CD14-positive monocyte (primary cell): Measurements from ENCODE around the gene ADAMTS9. TPM values are rescaled to one million over a fixed set of nuclear protein-coding genes. Genes with fewer than 3 reads are reported as not detected.

Experiments
- DNase-seq, 3 donors: peaks; one replicate each; pipeline ENCODE4 v3.0.0-alpha.2; 2011 to 2022
- H2AFZ ChIP-seq: 2 replicates; pipeline ENCODE4 v1.6.0; 2012; ENCODE audit warnings: mild to moderate bottlenecking, low read depth, low read length, inconsistent platforms; ENCODE audit not compliant: insufficient read depth, poor library complexity, severe bottlenecking
- H3K27ac ChIP-seq, 2 donors: 1 replicate in 1 of 2; 2 replicates in 1 of 2; pipeline ENCODE4 v1.5.1; 2012 to 2013; ENCODE audit warnings: low read length in 2 of 2, control low read depth in 1 of 2, inconsistent platforms in 1 of 2, low read depth in 1 of 2, mild to moderate bottlenecking in 1 of 2
- H3K27me3 ChIP-seq, 2 donors: one replicate each; pipeline versions ENCODE4 v1.6.0 to v1.6.1; 2011 to 2013; ENCODE audit warnings: low read length in 2 of 2; ENCODE audit not compliant: control insufficient read depth in 2 of 2, insufficient read depth in 2 of 2
- H3K36me3 ChIP-seq, 2 donors: replicated peaks in 1 of 2; 1 replicate in 1 of 2; 2 replicates in 1 of 2; pipeline versions ENCODE4 v1.5.1 to v1.6.1; 2012 to 2013; ENCODE audit warnings: low read length in 2 of 2, control low read depth in 1 of 2, inconsistent platforms in 1 of 2, mild to moderate bottlenecking in 1 of 2; ENCODE audit not compliant: insufficient read depth in 2 of 2, control insufficient read depth in 1 of 2
- H3K4me1 ChIP-seq, 2 donors: 1 replicate in 1 of 2; 2 replicates in 1 of 2; pipeline versions ENCODE4 v1.5.1 to v1.6.1; 2012 to 2013; ENCODE audit warnings: low read length in 2 of 2, control low read depth in 1 of 2, inconsistent platforms in 1 of 2, mild to moderate bottlenecking in 1 of 2, moderate library complexity in 1 of 2; ENCODE audit not compliant: insufficient read depth in 2 of 2, control insufficient read depth in 1 of 2
- H3K4me2 ChIP-seq: replicated peaks from 2 replicates; pipeline ENCODE3; 2012; ENCODE audit warnings: low read length, moderate library complexity, mild to moderate bottlenecking; ENCODE audit not compliant: poor library complexity, severe bottlenecking; ENCODE audit errors: extremely low read depth
- H3K4me3 ChIP-seq, 3 experiments: fragments of 200-600 bp in 1 of 3; sonication (generic) in 1 of 3; replicated peaks in 1 of 3; 1 replicate in 2 of 3; 2 replicates in 1 of 3; pipeline ENCODE4 v1.5.1; 2011 to 2013; ENCODE audit warnings: low read length in 3 of 3, mild to moderate bottlenecking in 3 of 3, control low read depth in 2 of 3, low read depth in 2 of 3, inconsistent platforms in 1 of 3, moderate library complexity in 1 of 3
- H3K79me2 ChIP-seq: 2 replicates; pipeline ENCODE4 v1.6.0; 2012; ENCODE audit warnings: mild to moderate bottlenecking, control low read depth, inconsistent platforms, low read length, moderate library complexity; ENCODE audit not compliant: insufficient read depth
- H3K9ac ChIP-seq: 2 replicates; pipeline ENCODE4 v1.6.0; 2017; ENCODE audit warnings: low read length, mild to moderate bottlenecking; ENCODE audit not compliant: insufficient read depth, poor library complexity, severe bottlenecking
- H3K9me3 ChIP-seq, 2 donors: replicated peaks in 1 of 2; 1 replicate in 1 of 2; 2 replicates in 1 of 2; pipeline versions ENCODE4 v1.5.1 to v1.6.1; 2012 to 2013; ENCODE audit warnings: low read length in 2 of 2, control low read depth in 1 of 2; ENCODE audit not compliant: control insufficient read depth in 1 of 2, insufficient read depth in 1 of 2
- H4K20me1 ChIP-seq: 2 replicates; pipeline ENCODE4 v1.6.0; 2012; ENCODE audit warnings: mild to moderate bottlenecking, low read length, control low read depth, moderate library complexity; ENCODE audit not compliant: insufficient read depth
- H3K27ac Mint-ChIP-seq, 7 donors: one replicate each; pipeline ENCODE4 v1.8.0; 2020; ENCODE audit warnings: mild to moderate bottlenecking in 7 of 7, mixed read lengths in 7 of 7, moderate library complexity in 6 of 7, inconsistent platforms in 2 of 7
- H3K27me3 Mint-ChIP-seq, 3 donors: one replicate each; pipeline ENCODE4 v1.8.0; 2021 to 2022; ENCODE audit warnings: low read depth in 3 of 3, mild to moderate bottlenecking in 3 of 3, mixed read lengths in 3 of 3, moderate library complexity in 3 of 3, inconsistent platforms in 1 of 3
- H3K36me3 Mint-ChIP-seq, 2 donors: one replicate each; pipeline ENCODE4 v1.8.0; 2020; ENCODE audit warnings: mixed read lengths in 2 of 2, inconsistent platforms in 1 of 2, mild to moderate bottlenecking in 1 of 2
- H3K4me1 Mint-ChIP-seq: one replicate; pipeline ENCODE4 v1.8.0; 2020; ENCODE audit warnings: mild to moderate bottlenecking, mixed read lengths
- H3K4me3 Mint-ChIP-seq, 2 donors: one replicate each; pipeline ENCODE4 v1.8.0; 2020; ENCODE audit warnings: mild to moderate bottlenecking in 2 of 2, mixed read lengths in 2 of 2, moderate library complexity in 1 of 2
- H3K9me3 Mint-ChIP-seq, 7 donors: one replicate each; pipeline ENCODE4 v1.8.0; 2020 to 2022; ENCODE audit warnings: mixed read lengths in 7 of 7, mild to moderate bottlenecking in 6 of 7, moderate library complexity in 6 of 7, inconsistent platforms in 2 of 7
- CTCF ChIP-seq: fragments of 200-600 bp; IDR thresholded peaks from one replicate; pipeline ENCODE4 v1.8.0; 2022; ENCODE audit warnings: antibody characterized with exemption, mild to moderate bottlenecking
- WGBS: methylation state at CpG from one replicate; pipeline ENCODE4 v1.1.5; 2013; ENCODE audit warnings: missing lambda C conversion rate; ENCODE audit not compliant: insufficient coverage; 5-methylcytosine and 5-hydroxymethylcytosine counted together
- intact Hi-C, 2 donors: fragments of 100-400 bp; cut with micrococcal nuclease; formaldehyde crosslinking; loops; one replicate each; pipeline versions ENCODE4 v1.15.0 to v1.15.1; 2023
- polyA plus RNA-seq, 3 donors: library from polyadenylated mRNA; depleted of rRNA in 1 of 3; unstranded in 2 of 3; stranded (reverse) in 1 of 3; fragments of 300-500 nt in 2 of 3; fragments of >200 nt in 1 of 3; fragmentation: Illumina TruSeq in 2 of 3; gene quantifications; 1 replicate in 2 of 3; 2 replicates in 1 of 3; pipeline ENCODE4 v1.2.3, GENCODE V29; 2012 to 2021

ADAMTS9 gene
- polyA plus RNA-seq, 3 donors, result not detected

GRCh38 chr3:64541803-64542202 is 146.0 kb downstream of the ADAMTS9 start:
- no peaks in the 10 kb centered on the region for H3K79me2 ChIP-seq
- H3K4me1 ChIP-seq, result no peaks in the 10 kb centered on the region
- H3K4me3 Mint-ChIP-seq, result no peak overlapping the region
- no peak for TF ChIP-seq CTCF
- H2AFZ ChIP-seq, result no peak overlapping the region
- H3K36me3 Mint-ChIP-seq, result no peaks in the 10 kb centered on the region
- intact Hi-C loops, result no loop called here
- H3K4me2 ChIP-seq, result no peak overlapping the region
- no peaks in the 10 kb centered on the region for H3K27me3 ChIP-seq
- no peak overlapping the region for H3K27ac Mint-ChIP-seq
- DNase-seq, result no peak
- no peaks in the 10 kb centered on the region for H3K36me3 ChIP-seq
- H3K27me3 Mint-ChIP-seq, result peaks cover 0 to 3% (median 2%) of the 10 kb centered on the region in 3 donors
- no peaks in the 10 kb centered on the region for H3K4me1 Mint-ChIP-seq
- no peak overlapping the region for H3K4me3 ChIP-seq
- no peak overlapping the region for H3K9ac ChIP-seq
- H3K9me3 ChIP-seq, result no peaks in the 10 kb centered on the region
- peaks cover 0 to 9% (median 2%) of the 10 kb centered on the region in 7 donors for H3K9me3 Mint-ChIP-seq
- H3K27ac ChIP-seq, result no peak overlapping the region
- no peaks in the 10 kb centered on the region for H4K20me1 ChIP-seq
- no CpG with 5 or more reads among the region's 4 CpGs for WGBS

GRCh38 chr3:64539451-64540196 is 148.2 kb downstream of the ADAMTS9 start:
- 78% methylated on average over 2 of the region's 10 CpGs for WGBS
- H3K9me3 Mint-ChIP-seq, result peaks cover 0 to 6% (median 0%) of the 10 kb centered on the region in 7 donors

More at GRCh38 chr3:64539451-64540196, 148.2 kb downstream of the ADAMTS9 start:
- no peaks in the 10 kb centered on the region for H3K4me1 Mint-ChIP-seq
- Histone ChIP-seq H3K4me2 (no peak overlapping the region), H3K27me3 (no peaks in the 10 kb centered on the region), H3K27ac (no peak overlapping the region), H3K4me3 (no peak overlapping the region), H3K9me3 (no peaks in the 10 kb centered on the region), H3K36me3 (no peaks in the 10 kb centered on the region), H2AFZ (no peak overlapping the region), H4K20me1 (no peaks in the 10 kb centered on the region), H3K79me2 (no peaks in the 10 kb centered on the region), H3K4me1 (no peaks in the 10 kb centered on the region), H3K9ac (no peak overlapping the region)
- H3K27ac Mint-ChIP-seq, result no peak overlapping the region
- no peak for TF ChIP-seq CTCF
- intact Hi-C loops, result no loop called here
- H3K36me3 Mint-ChIP-seq, result no peaks in the 10 kb centered on the region
- no peak for DNase-seq
- H3K27me3 Mint-ChIP-seq, result peaks cover 2 to 4% (median 2%) of the 10 kb centered on the region in 3 donors
- H3K4me3 Mint-ChIP-seq, result no peak overlapping the region
